ENCODE results near the gene FNTB. TPM values are rescaled to one million over a fixed set of nuclear protein-coding genes. Genes with fewer than 3 reads are reported as not detected.

The FNTB gene
- total RNA-seq, 1 experiment from 2014 or later, result 14.2 TPM

DNA sequence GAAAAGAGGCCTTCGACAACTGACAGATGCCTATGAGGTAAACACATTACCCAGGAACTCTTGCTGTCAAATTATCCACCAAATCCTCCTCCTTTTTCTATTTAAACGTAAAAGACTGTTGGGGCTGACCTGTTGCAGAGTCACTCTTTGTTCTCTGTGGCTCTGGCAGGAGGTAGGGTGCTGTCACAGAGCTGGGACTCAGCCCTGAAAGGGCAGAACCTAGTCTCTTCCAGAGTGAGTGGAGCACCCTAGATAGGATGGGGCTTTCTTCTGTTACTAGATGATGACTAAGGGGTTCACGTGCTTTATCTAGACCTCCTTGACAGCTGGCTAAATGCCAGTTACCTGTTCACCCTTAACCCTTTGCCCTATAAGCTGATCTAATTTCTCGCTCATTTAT is 25.7 kb downstream of the FNTB start:
- no peak overlapping the region for H3K27ac Mint-ChIP-seq
- H3K4me3 Mint-ChIP-seq, result no peak overlapping the region
- no peaks in the 10 kb centered on the region for H3K9me3 Mint-ChIP-seq
- CTCF ChIA-PET, result no interaction called here
- 0 out of 2 replicates have a peak, but pooled peaks cover 4% of the 10 kb centered on the region for H3K4me1 Mint-ChIP-seq
- peaks cover 22% of the 10 kb centered on the region for H3K36me3 Mint-ChIP-seq
- POLR2A ChIA-PET, result interaction anchor here (0.5 kb wide), 1 partner anchor 249 kb away, joined by 3 read pairs; no protein-coding TSS in a partner anchor
- DNase-seq (ENCODE audit: low spot score) (no peak), ATAC-seq (no peak)
- no peaks in the 10 kb centered on the region for H3K27me3 Mint-ChIP-seq (ENCODE audit: low read depth)
- TF ChIP-seq, protein P1, sequence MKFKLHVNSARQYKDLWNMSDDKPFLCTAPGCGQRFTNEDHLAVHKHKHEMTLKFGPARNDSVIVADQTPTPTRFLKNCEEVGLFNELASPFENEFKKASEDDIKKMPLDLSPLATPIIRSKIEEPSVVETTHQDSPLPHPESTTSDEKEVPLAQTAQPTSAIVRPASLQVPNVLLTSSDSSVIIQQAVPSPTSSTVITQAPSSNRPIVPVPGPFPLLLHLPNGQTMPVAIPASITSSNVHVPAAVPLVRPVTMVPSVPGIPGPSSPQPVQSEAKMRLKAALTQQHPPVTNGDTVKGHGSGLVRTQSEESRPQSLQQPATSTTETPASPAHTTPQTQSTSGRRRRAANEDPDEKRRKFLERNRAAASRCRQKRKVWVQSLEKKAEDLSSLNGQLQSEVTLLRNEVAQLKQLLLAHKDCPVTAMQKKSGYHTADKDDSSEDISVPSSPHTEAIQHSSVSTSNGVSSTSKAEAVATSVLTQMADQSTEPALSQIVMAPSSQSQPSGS (CRISPR knock-in tag; IDR thresholded peaks at IDR 0.05; ENCODE audit: borderline replicate concordance, low read depth), result no peak
- no peak for TF ChIP-seq ZNF317 (CRISPR knock-in tag; IDR thresholded peaks at IDR 0.05; ENCODE audit: borderline replicate concordance, low read depth)
- TF ChIP-seq, protein P2, sequence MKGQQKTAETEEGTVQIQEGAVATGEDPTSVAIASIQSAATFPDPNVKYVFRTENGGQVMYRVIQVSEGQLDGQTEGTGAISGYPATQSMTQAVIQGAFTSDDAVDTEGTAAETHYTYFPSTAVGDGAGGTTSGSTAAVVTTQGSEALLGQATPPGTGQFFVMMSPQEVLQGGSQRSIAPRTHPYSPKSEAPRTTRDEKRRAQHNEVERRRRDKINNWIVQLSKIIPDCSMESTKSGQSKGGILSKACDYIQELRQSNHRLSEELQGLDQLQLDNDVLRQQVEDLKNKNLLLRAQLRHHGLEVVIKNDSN (CRISPR knock-in tag; IDR thresholded peaks at IDR 0.05), result no peak
- TF ChIP-seq USF2 (CRISPR knock-in tag; IDR thresholded peaks at IDR 0.05), result no peak
- TF ChIP-seq CBFB (CRISPR knock-in tag; IDR thresholded peaks at IDR 0.05; ENCODE audit: low read depth), result no peak
- TF ChIP-seq GRHL2 (CRISPR knock-in tag; IDR thresholded peaks at IDR 0.05; ENCODE audit: insufficient replicate concordance, severe bottlenecking), result no peak
- TF ChIP-seq KAT7 (CRISPR knock-in tag; IDR thresholded peaks at IDR 0.05; ENCODE audit: borderline replicate concordance), result no peak
- TF ChIP-seq HMGA2 (CRISPR knock-in tag; IDR thresholded peaks at IDR 0.05), result no peak
- TF ChIP-seq, protein P3, sequence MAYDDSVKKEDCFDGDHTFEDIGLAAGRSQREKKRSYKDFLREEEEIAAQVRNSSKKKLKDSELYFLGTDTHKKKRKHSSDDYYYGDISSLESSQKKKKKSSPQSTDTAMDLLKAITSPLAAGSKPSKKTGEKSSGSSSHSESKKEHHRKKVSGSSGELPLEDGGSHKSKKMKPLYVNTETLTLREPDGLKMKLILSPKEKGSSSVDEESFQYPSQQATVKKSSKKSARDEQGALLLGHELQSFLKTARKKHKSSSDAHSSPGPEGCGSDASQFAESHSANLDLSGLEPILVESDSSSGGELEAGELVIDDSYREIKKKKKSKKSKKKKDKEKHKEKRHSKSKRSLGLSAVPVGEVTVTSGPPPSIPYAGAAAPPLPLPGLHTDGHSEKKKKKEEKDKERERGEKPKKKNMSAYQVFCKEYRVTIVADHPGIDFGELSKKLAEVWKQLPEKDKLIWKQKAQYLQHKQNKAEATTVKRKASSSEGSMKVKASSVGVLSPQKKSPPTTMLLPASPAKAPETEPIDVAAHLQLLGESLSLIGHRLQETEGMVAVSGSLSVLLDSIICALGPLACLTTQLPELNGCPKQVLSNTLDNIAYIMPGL (CRISPR knock-in tag; IDR thresholded peaks at IDR 0.05), result no peak
- no peak for TF ChIP-seq ESRRA (CRISPR knock-in tag; IDR thresholded peaks at IDR 0.05; ENCODE audit: borderline replicate concordance)
- no peak for TF ChIP-seq FOXP1 (CRISPR knock-in tag; IDR thresholded peaks at IDR 0.05; ENCODE audit: borderline replicate concordance)
- TF ChIP-seq ZNF138 (CRISPR knock-in tag; conservative IDR thresholded peaks at IDR 0.05), result no peak
- no peak for TF ChIP-seq CDX4 (CRISPR knock-in tag; IDR thresholded peaks at IDR 0.05; ENCODE audit: borderline replicate concordance)
- TF ChIP-seq ZNF423 (CRISPR knock-in tag; IDR thresholded peaks at IDR 0.05), result no peak

- Mint-ChIP-seq H3K4me3 (no peak overlapping the region), H3K27ac (no peak overlapping the region), H3K27me3 (ENCODE audit: low read depth) (no peaks in the 10 kb centered on the region), H3K4me1 (peaks cover 3% of the 10 kb centered on the region; the same call in 1 of the 2 replicates), H3K36me3 (peaks cover 23% of the 10 kb centered on the region), H3K9me3 (no peaks in the 10 kb centered on the region)
- ChIA-PET CTCF (interaction anchor here (1.0 kb wide), 1 partner anchor 28 kb away, joined by 3 read pairs; no protein-coding TSS in a partner anchor), POLR2A (no interaction called here)
- TF ChIP-seq OVOL2 (CRISPR knock-in tag; IDR thresholded peaks at IDR 0.05; ENCODE audit: borderline replicate concordance) (no peak), KAT7 (CRISPR knock-in tag; IDR thresholded peaks at IDR 0.05; ENCODE audit: borderline replicate concordance) (no peak), ATF6 (CRISPR knock-in tag; IDR thresholded peaks at IDR 0.05) (no peak), FOXK1 (CRISPR knock-in tag; IDR thresholded peaks at IDR 0.05) (no peak), EMX1 (CRISPR knock-in tag; IDR thresholded peaks at IDR 0.05) (no peak), AR (CRISPR knock-in tag; IDR thresholded peaks at IDR 0.05) (no peak), FOXJ3 (CRISPR knock-in tag; IDR thresholded peaks at IDR 0.05; ENCODE audit: borderline replicate concordance) (no peak), RORB (CRISPR knock-in tag; IDR thresholded peaks at IDR 0.05) (no peak), NR2C2 (CRISPR knock-in tag; IDR thresholded peaks at IDR 0.05) (no peak)
- ATAC-seq (no peak), DNase-seq (ENCODE audit: low spot score) (no peak)
These were observed 28.7 kb downstream of the FNTB start for GRCh38 chr14:65015391-65015790.
